Activated CD4-positive, alpha-beta T cell treated with anti-CD3 and anti-CD28 coated beads, Interleukin-2, Interleukin-6, amounts not matched to agents 100 ng/mL and 50 ng/mL, durations not matched to agents 16 hours and 8 hours (primary cell): Measurements from ENCODE around the gene ATG10.
A peak's percentile ranks its signal among the peaks of the same experiment; 100 is the strongest.

Source experiments
- DNase-seq: peaks from one replicate; pipeline ENCODE4 v3.0.0-alpha.2; 2020

ATG10 gene

GRCh38 chr5:82287625-82288024 is 315.8 kb downstream of the ATG10 start:
- DNase-seq = no peak

DNA sequence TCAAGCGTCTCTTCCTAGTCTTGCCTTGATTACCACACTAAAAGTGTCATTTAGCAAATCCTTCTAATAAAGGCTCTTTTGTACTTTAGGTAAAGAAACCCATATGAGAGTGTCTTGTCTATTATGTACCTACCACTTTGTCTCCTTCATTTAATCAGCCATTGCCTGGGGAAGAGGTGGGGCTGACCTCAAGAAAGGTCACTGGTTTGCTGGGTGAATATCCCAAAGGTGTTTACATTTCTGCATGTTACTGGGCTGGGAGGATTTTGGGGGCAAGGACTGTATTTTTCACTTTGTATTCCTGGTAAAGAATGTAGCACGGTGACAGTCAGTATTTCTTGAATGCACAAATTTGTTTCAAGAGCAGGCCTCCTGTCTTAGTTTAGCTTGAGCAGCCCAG is 318.2 kb downstream of the ATG10 start:
- no peak for DNase-seq

- DNase-seq = no peak
Measured at GRCh38 chr5:82290908-82291307, 319.1 kb downstream of the ATG10 start.

- no peak for DNase-seq
Measured at GRCh38 chr5:82291420-82291819, 319.6 kb downstream of the ATG10 start.

DNA sequence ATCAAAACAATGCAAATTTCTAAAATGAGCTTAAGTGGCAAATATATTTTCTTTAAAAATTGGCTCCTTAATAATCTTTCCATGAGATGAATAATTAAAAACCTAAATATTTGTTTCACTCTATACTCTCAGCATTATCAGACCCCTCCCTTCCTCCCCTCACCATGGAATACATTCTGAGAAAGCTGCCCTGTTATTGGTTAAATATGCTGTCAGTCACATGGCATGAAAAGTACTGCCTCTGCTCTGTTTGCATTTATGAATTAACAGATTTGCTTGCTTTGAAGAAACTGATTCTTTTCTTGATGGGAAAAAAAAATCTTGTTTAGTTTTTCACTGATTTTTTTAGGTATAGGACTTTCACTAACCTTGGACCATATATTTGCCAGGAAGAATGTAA is 323.3 kb downstream of the ATG10 start:
- DNase-seq = peak; percentile 44

DNA sequence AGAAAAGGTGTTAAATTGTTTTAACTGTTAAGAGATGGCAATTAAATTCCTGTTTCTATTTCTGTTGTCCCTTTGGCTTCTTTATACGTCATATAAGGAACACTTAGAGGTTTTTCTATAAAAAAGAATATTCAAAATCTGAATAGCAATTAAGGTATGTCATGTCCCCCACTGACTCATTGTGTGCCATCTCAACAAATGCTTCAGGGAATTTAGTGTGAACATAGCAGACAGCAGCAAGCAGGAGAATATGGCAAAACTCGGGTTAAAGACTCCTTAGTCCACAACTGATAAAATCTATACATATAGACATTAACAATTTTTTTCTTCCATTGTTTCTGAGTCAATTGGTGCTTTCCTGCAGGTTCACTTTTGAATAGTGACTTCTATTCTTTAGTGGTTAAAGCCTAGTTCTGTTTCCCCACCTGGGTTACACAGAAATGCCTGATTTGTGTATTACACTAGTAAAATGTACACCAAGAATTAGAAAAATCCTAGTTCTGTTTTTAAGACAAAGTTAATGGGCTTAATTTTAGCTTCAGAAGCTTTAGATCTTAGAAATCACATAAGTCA is 324.2 kb downstream of the ATG10 start:
- DNase-seq = peak; percentile 47

DNA sequence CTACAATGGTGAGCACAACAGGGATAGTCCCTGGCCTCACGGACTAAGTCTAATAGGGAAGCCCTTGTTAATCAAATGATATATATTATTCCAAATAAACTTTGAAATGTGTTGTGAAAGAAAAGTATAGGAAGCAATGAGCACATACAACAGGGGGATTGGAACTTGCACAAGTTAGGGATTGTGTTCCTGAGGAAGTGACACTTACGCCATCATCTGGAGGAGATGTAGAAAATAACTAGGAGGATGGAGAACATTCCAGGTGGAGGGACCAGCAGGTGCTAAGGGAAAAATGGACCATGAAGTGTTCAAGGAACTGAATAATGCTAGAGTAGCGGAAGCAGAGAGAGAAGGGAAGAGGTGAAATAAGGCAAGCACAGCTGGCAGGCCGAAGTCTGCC is 325.1 kb downstream of the ATG10 start:
- DNase-seq = no peak

GRCh38 chr5:82297711-82298110 is 325.9 kb downstream of the ATG10 start:
- no peak for DNase-seq

GRCh38 chr5:82298668-82299067 is 326.8 kb downstream of the ATG10 start:
- DNase-seq = no peak

- no peak for DNase-seq
Measured at GRCh38 chr5:82301190-82301589, 329.4 kb downstream of the ATG10 start.
